ENCODE results near the gene PRPSAP2. TPM values are rescaled to one million over a fixed set of nuclear protein-coding genes. Genes with fewer than 3 reads are reported as not detected.

The PRPSAP2 gene, protein sequence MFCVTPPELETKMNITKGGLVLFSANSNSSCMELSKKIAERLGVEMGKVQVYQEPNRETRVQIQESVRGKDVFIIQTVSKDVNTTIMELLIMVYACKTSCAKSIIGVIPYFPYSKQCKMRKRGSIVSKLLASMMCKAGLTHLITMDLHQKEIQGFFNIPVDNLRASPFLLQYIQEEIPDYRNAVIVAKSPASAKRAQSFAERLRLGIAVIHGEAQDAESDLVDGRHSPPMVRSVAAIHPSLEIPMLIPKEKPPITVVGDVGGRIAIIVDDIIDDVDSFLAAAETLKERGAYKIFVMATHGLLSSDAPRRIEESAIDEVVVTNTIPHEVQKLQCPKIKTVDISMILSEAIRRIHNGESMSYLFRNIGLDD
- total RNA-seq: 50.6 and 50.9 TPM in 2 replicates

DNA sequence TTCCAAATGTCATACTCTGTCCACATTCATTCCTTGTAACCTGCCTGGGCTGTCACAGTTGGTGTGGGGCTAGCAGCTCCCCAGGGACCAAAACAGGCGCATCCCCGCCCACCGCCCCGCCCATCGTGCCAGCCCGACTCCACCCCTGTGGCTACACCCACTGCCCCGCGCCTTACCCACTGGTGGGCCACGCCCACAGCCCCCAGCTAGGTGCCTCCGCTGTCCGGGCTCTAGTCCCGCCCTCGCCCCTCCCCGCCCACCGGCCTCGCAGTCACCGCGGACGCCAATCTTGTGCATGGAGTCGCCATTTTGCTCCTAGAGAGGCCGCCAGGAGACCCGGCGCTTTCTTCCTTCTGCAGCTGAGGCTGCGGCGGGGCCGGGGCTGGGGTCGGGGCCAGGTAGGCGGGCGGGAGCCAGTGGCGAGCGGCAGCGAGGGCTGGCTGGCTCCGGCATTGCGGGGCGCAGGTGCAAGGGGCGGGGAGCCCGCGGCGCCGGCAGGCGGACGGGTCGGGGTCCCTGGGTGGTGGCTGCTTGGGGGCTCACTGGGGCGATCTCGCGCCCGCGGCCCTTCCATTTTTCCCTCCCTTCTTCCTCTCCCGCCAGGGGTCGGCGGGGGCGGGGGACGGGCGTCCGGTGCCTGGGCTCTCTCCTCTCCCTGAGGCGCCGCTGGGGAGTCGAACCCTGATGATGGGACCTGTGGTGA is at the start of gene PRPSAP2:
TSS of gene PRPSAP2 (plus strand) at position 268 of the 703 bp plus-strand sequence. CDS start 7,703 bp downstream, outside the sequence.

DNA sequence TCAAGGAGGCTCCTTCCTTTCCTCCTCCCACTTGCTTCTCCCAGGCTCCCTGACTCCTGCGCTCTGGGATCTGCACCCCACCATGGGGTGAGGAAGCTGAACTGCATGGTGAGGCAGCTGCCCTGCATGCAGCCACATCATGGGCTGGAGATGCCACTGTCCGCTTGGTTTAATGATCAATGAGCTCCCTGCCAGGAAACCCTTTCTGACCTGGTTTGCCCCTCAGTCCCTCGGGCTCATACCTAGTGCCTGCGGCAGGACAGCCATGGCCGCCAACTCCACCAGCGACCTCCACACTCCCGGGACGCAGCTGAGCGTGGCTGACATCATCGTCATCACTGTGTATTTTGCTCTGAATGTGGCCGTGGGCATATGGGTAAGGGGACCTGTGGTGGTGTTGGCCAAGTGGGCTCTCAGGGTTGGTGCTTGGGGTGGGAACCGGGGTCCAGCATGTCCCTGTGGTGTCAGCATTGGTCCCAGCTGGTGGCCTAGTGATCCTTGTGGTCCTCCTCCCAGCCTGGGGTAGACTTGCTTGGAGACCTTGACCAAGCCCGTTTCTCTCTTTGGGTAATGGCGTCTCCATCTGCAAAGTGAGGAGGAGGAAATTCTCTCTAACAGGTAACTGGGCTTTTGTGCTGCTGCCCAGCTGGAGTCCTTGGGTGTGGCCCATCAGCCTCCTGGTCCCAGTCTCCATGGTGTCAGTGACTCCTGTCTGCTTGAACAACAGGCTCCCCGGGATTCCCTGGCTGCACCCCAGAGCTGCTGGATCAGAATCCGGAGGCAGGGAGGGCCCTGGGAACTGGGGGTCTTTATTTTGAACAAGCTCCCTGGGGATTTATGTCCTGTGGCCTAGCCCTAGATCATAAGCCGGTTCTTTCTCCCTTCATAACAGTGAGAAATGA is 94.3 kb downstream of the PRPSAP2 start, which contains the start of gene SLC5A10:
TSS of gene SLC5A10 (plus strand) at position 225 of the 902 bp plus-strand sequence. CDS start at position 266, 41 bp downstream.

Other genes starting within 250 kb of the PRPSAP2 start
- gene TBC1D28, start 213.7 kb upstream of the PRPSAP2 start, total RNA-seq: not detected in 2 replicates
- 3.7 and 5.1 TPM in 2 replicates for gene FOXO3B, start 175.8 kb upstream of the PRPSAP2 start, total RNA-seq
- gene FBXW10, start 114.1 kb upstream of the PRPSAP2 start, total RNA-seq: under 0.01 and 0.12 TPM in 2 replicates
- gene TVP23B, start 76.9 kb upstream of the PRPSAP2 start, total RNA-seq: 99.5 and 131 TPM in 2 replicates
- gene SLC5A10, start 94.0 kb downstream of the PRPSAP2 start, total RNA-seq: under 0.01 TPM in 1 of 2 replicates, not detected in the other
- 19.1 and 22.4 TPM in 2 replicates for gene FAM83G, start 146.6 kb downstream of the PRPSAP2 start, total RNA-seq
- under 0.01 and 0.11 TPM in 2 replicates for gene GRAP, start 188.8 kb downstream of the PRPSAP2 start, total RNA-seq